ENCODE measurements around the gene PSTPIP2.

The PSTPIP2 gene

GRCh38 chr18:45935591-45936335 lies 136.3 kb downstream of the PSTPIP2 start:
- no peak for TF ChIP-seq CTCF (IDR thresholded peaks at IDR 0.05; ENCODE audit: insufficient read depth, missing control alignments)
- DNase-seq (ENCODE audit: insufficient read length, low spot score) = no peak
- no peak for FAIRE-seq

Data from D721Med (cell line).